Neutrophil (primary cell): Measurements from ENCODE around the gene RMC1.

Experiments used
- H3K27ac ChIP-seq: fragments of 200-600 bp; sonication (generic); 2 replicates; pipeline ENCODE4 v1.5.1; 2016; ENCODE audit warnings: mild to moderate bottlenecking, moderate library complexity
- H3K27me3 ChIP-seq: fragments of 200-600 bp; sonication (generic); 2 replicates; pipeline ENCODE4 v1.6.0; 2016; ENCODE audit warnings: mild to moderate bottlenecking
- H3K36me3 ChIP-seq: fragments of 200-600 bp; sonication (generic); 2 replicates; pipeline ENCODE4 v1.5.1; 2017
- H3K4me1 ChIP-seq, 2 experiments: fragments of 200-600 bp in 1 of 2; sonication (generic) in 1 of 2; 1 replicate in 1 of 2; 2 replicates in 1 of 2; pipeline versions ENCODE4 v1.5.1 to v1.6.1; 2013 to 2016; ENCODE audit warnings: low read depth in 1 of 2, low read length in 1 of 2, mild to moderate bottlenecking in 1 of 2, moderate library complexity in 1 of 2; ENCODE audit not compliant: control insufficient read depth in 1 of 2, insufficient read depth in 1 of 2
- H3K4me3 ChIP-seq, 2 experiments: fragments of 200-600 bp in 1 of 2; sonication (generic) in 1 of 2; 1 replicate in 1 of 2; 2 replicates in 1 of 2; pipeline ENCODE4 v1.5.1; 2013 to 2016; ENCODE audit warnings: low read depth in 1 of 2, low read length in 1 of 2, mild to moderate bottlenecking in 1 of 2, moderate library complexity in 1 of 2
- H3K9me3 ChIP-seq: fragments of 200-600 bp; sonication (generic); 2 replicates; pipeline ENCODE4 v1.5.1; 2016
- CTCF ChIP-seq: fragments of 200-600 bp; sonication (generic); IDR thresholded peaks from 2 replicates; pipeline ENCODE4 v1.5.1; 2016; ENCODE audit warnings: antibody characterized with exemption

Gene RMC1

GRCh38 chr18:23547306-23547705 lies 44.0 kb downstream of the RMC1 start:
- H3K36me3 ChIP-seq, result peaks cover 81% of the 10 kb centered on the region
- no peaks in the 10 kb centered on the region for H3K27me3 ChIP-seq
- H3K27ac ChIP-seq, result no peak overlapping the region
- H3K4me3 ChIP-seq, result no peak overlapping the region
- no peak for TF ChIP-seq CTCF
- H3K4me1 ChIP-seq, result peaks cover 0 to 9% of the 10 kb centered on the region in 2 experiments
- H3K9me3 ChIP-seq, result no peaks in the 10 kb centered on the region

GRCh38 chr18:23547846-23548245 lies 44.5 kb downstream of the RMC1 start:
- Histone ChIP-seq H3K36me3 (peaks cover 81% of the 10 kb centered on the region), H3K27me3 (no peaks in the 10 kb centered on the region), H3K9me3 (no peaks in the 10 kb centered on the region), H3K4me1 (peaks cover 0 to 4% of the 10 kb centered on the region in 2 experiments), H3K27ac (no peak overlapping the region), H3K4me3 (no peak overlapping the region)
- no peak for TF ChIP-seq CTCF

- H3K4me1 ChIP-seq, result no peaks in the 10 kb centered on the region
- no peak overlapping the region for H3K4me3 ChIP-seq
- H3K36me3 ChIP-seq, result peaks cover 83% of the 10 kb centered on the region
- H3K27me3 ChIP-seq, result no peaks in the 10 kb centered on the region
- no peaks in the 10 kb centered on the region for H3K9me3 ChIP-seq
- H3K27ac ChIP-seq, result no peak overlapping the region
- TF ChIP-seq CTCF, result no peak
These were observed 45.0 kb downstream of the RMC1 start for GRCh38 chr18:23548275-23548674.

GRCh38 chr18:23548719-23549118 lies 45.4 kb downstream of the RMC1 start:
- Histone ChIP-seq H3K9me3 (no peaks in the 10 kb centered on the region), H3K4me3 (no peak overlapping the region), H3K4me1 (no peaks in the 10 kb centered on the region), H3K27ac (no peak overlapping the region), H3K27me3 (no peaks in the 10 kb centered on the region), H3K36me3 (peaks cover 85% of the 10 kb centered on the region)
- TF ChIP-seq CTCF, result no peak

- TF ChIP-seq CTCF, result no peak
- H3K36me3 ChIP-seq, result peaks cover 85% of the 10 kb centered on the region
- H3K27me3 ChIP-seq, result no peaks in the 10 kb centered on the region
- no peaks in the 10 kb centered on the region for H3K9me3 ChIP-seq
- H3K27ac ChIP-seq, result no peak overlapping the region
- H3K4me1 ChIP-seq, result no peaks in the 10 kb centered on the region
- no peak overlapping the region for H3K4me3 ChIP-seq
These were observed 47.6 kb downstream of the RMC1 start for GRCh38 chr18:23550898-23551297.

- H3K27ac ChIP-seq, result no peak overlapping the region
- TF ChIP-seq CTCF, result no peak
- H3K27me3 ChIP-seq, result no peaks in the 10 kb centered on the region
- no peaks in the 10 kb centered on the region for H3K4me1 ChIP-seq
- no peaks in the 10 kb centered on the region for H3K9me3 ChIP-seq
- no peak overlapping the region for H3K4me3 ChIP-seq
- H3K36me3 ChIP-seq, result peaks cover 88% of the 10 kb centered on the region
These were observed 48.7 kb downstream of the RMC1 start for GRCh38 chr18:23551978-23552377.
